ENCODE measurements around the gene RBFOX2. TPM values are rescaled to one million over a fixed set of nuclear protein-coding genes. Genes with fewer than 3 reads are reported as not detected.

Gene RBFOX2
- total and polyA plus RNA-seq, 2 donors (not counting 1 experiment from before 2014, with no cell fraction given) = not detected

- Histone ChIP-seq H3K79me2 (ENCODE audit: control insufficient read depth, insufficient read depth, low read length) (no peaks in the 10 kb centered on the region), H3K27me3 (replicated peaks in 1 of 4; ENCODE audit: control extremely low read depth in 1 of 4, control insufficient read depth in 3 of 4, insufficient read depth in 4 of 4, low read length in 3 of 4) (peaks cover 0 to 37% (median 26%) of the 10 kb centered on the region in 4 experiments), H3K4me1 (ENCODE audit: control insufficient read depth in 2 of 2, insufficient read depth in 2 of 2, low read length in 2 of 2) (no peaks in the 10 kb centered on the region), H3K36me3 (replicated peaks in 1 of 2; ENCODE audit: control extremely low read depth in 1 of 2, control insufficient read depth in 1 of 2, extremely low read depth in 1 of 2, insufficient read depth in 2 of 2, low read length in 1 of 2) (no peaks in the 10 kb centered on the region), H3K4me3 (ENCODE audit: control extremely low read depth in 1 of 5, extremely low read depth in 1 of 5, insufficient read depth in 1 of 5, low read depth in 2 of 5, low read length in 4 of 5) (no peak overlapping the region), H3K9ac (ENCODE audit: low read length) (no peak overlapping the region), H2AFZ (ENCODE audit: insufficient read depth, low read depth, low read length, poor library complexity, severe bottlenecking) (no peak overlapping the region), H3K27ac (ENCODE audit: low read length in 2 of 2) (no peak overlapping the region), H3K9me3 (ENCODE audit: control extremely low read depth in 1 of 3, control insufficient read depth in 2 of 3, insufficient read depth in 1 of 3, low read length in 2 of 3) (peaks cover 0 to 2% (median 0%) of the 10 kb centered on the region in 3 donors), H3K4me2 (replicated peaks; ENCODE audit: low read depth, low read length, poor library complexity, severe bottlenecking) (no peak overlapping the region), H4K20me1 (ENCODE audit: control insufficient read depth, insufficient read depth, low read length, poor library complexity, severe bottlenecking) (no peaks in the 10 kb centered on the region)
- ChIA-PET CTCF (no interaction called here), POLR2A (no interaction called here)
- intact Hi-C loops (cut with micrococcal nuclease) = no loop called here
- Mint-ChIP-seq H3K27me3 (peaks cover 65% of the 10 kb centered on the region), H3K4me3 (no peak overlapping the region), H3K27ac (no peak overlapping the region), H3K4me1 (no peaks in the 10 kb centered on the region), H3K9me3 (ENCODE audit: insufficient read depth) (no peaks in the 10 kb centered on the region)
- ATAC-seq (ENCODE audit: low read depth) (no peak), DNase-seq (no peak)
- no peak for TF ChIP-seq CTCF (IDR thresholded peaks at IDR 0.05)
- TF ChIP-seq EZH2 (IDR thresholded peaks at IDR 0.05; ENCODE audit: borderline replicate concordance, insufficient read depth, low read depth, low read length, poor library complexity, severe bottlenecking) = no peak
- 95% methylated on average over 11 of the region's 12 CpGs for WGBS (ENCODE audit: insufficient coverage)
Observed at GRCh38 chr22:35736701-35737100, 291.9 kb downstream of the RBFOX2 start.

- H3K9me3 ChIP-seq (ENCODE audit: control extremely low read depth in 1 of 3, control insufficient read depth in 2 of 3, insufficient read depth in 1 of 3, low read length in 2 of 3) = peaks cover 0 to 2% (median 0%) of the 10 kb centered on the region in 3 donors
- H3K27ac ChIP-seq (ENCODE audit: low read length in 2 of 2) = no peak overlapping the region
- 100% methylated on average over 2 of the region's 5 CpGs for WGBS (ENCODE audit: insufficient coverage)
- H3K4me2 ChIP-seq (replicated peaks; ENCODE audit: low read depth, low read length, poor library complexity, severe bottlenecking) = no peak overlapping the region
- intact Hi-C loops (cut with micrococcal nuclease) = no loop called here
- H4K20me1 ChIP-seq (ENCODE audit: control insufficient read depth, insufficient read depth, low read length, poor library complexity, severe bottlenecking) = no peaks in the 10 kb centered on the region
- TF ChIP-seq EZH2 (IDR thresholded peaks at IDR 0.05; ENCODE audit: borderline replicate concordance, insufficient read depth, low read depth, low read length, poor library complexity, severe bottlenecking) (no peak), CTCF (IDR thresholded peaks at IDR 0.05) (no peak)
- H3K36me3 ChIP-seq (replicated peaks in 1 of 2; ENCODE audit: control extremely low read depth in 1 of 2, control insufficient read depth in 1 of 2, extremely low read depth in 1 of 2, insufficient read depth in 2 of 2, low read length in 1 of 2) = no peaks in the 10 kb centered on the region
- no peak overlapping the region for H2AFZ ChIP-seq (ENCODE audit: insufficient read depth, low read depth, low read length, poor library complexity, severe bottlenecking)
- no peak overlapping the region for H3K9ac ChIP-seq (ENCODE audit: low read length)
- H3K27ac Mint-ChIP-seq = no peak overlapping the region
- H3K4me1 ChIP-seq (ENCODE audit: control insufficient read depth in 2 of 2, insufficient read depth in 2 of 2, low read length in 2 of 2) = no peaks in the 10 kb centered on the region
- ATAC-seq (ENCODE audit: low read depth) (no peak), DNase-seq (no peak)
- H3K9me3 Mint-ChIP-seq (ENCODE audit: insufficient read depth) = no peaks in the 10 kb centered on the region
- ChIA-PET CTCF (no interaction called here), POLR2A (no interaction called here)
- H3K4me3 Mint-ChIP-seq = no peak overlapping the region
- no peaks in the 10 kb centered on the region for H3K79me2 ChIP-seq (ENCODE audit: control insufficient read depth, insufficient read depth, low read length)
- no peak overlapping the region for H3K4me3 ChIP-seq (ENCODE audit: control extremely low read depth in 1 of 5, extremely low read depth in 1 of 5, insufficient read depth in 1 of 5, low read depth in 2 of 5, low read length in 4 of 5)
- H3K27me3 Mint-ChIP-seq = peaks cover 68% of the 10 kb centered on the region
- peaks cover 0 to 36% (median 24%) of the 10 kb centered on the region in 4 experiments for H3K27me3 ChIP-seq (replicated peaks in 1 of 4; ENCODE audit: control extremely low read depth in 1 of 4, control insufficient read depth in 3 of 4, insufficient read depth in 4 of 4, low read length in 3 of 4)
- no peaks in the 10 kb centered on the region for H3K4me1 Mint-ChIP-seq
Observed at GRCh38 chr22:35736166-35736565, 292.5 kb downstream of the RBFOX2 start.

All from B cell (primary cell).